Measurements from ENCODE around the gene APBA2. TPM values are rescaled to one million over a fixed set of nuclear protein-coding genes. Genes with fewer than 3 reads are reported as not detected.

Gene APBA2
- total RNA-seq, 1 donor from 2014 or later, result 41.0 TPM

DNA sequence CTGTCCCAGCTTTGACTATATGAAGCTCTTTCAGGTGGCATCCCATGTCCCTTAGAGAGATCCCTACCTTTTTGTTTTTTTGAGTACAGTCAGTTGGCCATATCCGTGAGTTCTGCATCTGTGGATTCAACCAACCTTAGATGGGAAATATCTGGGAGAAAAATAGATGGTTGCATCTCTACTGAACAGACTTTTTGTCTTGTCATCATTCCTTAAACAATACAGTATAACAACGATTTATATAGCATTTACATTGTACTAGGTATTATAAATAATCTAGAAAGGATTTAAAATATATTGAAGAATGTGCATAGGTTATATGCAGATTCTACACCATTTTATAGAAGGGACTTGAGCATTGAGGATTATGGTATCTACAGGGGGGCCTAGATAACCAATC, 65.1 kb downstream of the APBA2 start:
- no peaks in the 10 kb centered on the region for H3K36me3 Mint-ChIP-seq (ENCODE audit: insufficient read depth)

DNA sequence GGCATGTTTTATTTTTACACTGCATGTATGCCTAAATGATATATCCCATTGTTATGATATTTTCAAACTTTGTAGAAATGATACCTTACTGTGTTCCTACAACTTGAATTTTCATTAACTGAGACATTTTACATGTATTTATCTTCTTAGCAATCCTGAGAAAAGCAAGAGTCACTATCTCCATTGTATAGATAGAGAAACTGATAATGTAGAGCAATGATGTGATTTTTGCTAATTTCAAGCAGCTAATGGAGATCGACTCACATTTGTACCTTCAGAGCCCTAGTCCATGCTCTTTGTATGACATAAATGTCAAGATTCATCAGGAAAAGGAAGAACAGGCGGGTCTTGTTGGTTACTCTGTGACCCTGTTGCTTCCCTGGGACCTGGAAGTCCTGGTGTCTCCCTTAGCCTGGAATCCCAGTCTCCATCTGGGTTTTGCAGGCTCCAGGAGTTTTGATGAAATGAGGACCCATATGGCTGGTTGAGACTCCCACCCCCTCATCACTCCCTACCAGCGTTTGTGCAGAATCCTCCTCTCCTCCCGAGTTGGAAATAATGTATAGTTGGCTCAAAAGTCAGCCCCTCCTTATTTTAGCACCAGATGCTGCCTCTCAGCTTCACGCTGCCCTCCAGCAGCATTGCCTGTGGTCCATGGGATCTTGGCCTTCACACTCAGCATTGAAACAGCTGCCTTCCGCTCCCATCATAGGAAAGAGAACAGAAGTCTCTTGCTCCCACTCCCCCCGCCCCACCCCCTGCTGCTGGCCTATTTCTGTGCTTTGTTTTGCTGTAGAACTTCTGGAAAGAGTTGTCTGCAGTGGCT, 67.1 kb downstream of the APBA2 start:
- Mint-ChIP-seq H3K4me3 (ENCODE audit: low read depth) (no peak overlapping the region), H3K27me3 (no peaks in the 10 kb centered on the region), H3K36me3 (ENCODE audit: insufficient read depth) (peaks cover 1% of the 10 kb centered on the region), H3K4me1 (ENCODE audit: low read depth) (peaks cover 11% of the 10 kb centered on the region), H3K9me3 (ENCODE audit: low read depth) (no peaks in the 10 kb centered on the region), H3K27ac (no peak overlapping the region)
- TF ChIP-seq, protein P1, sequence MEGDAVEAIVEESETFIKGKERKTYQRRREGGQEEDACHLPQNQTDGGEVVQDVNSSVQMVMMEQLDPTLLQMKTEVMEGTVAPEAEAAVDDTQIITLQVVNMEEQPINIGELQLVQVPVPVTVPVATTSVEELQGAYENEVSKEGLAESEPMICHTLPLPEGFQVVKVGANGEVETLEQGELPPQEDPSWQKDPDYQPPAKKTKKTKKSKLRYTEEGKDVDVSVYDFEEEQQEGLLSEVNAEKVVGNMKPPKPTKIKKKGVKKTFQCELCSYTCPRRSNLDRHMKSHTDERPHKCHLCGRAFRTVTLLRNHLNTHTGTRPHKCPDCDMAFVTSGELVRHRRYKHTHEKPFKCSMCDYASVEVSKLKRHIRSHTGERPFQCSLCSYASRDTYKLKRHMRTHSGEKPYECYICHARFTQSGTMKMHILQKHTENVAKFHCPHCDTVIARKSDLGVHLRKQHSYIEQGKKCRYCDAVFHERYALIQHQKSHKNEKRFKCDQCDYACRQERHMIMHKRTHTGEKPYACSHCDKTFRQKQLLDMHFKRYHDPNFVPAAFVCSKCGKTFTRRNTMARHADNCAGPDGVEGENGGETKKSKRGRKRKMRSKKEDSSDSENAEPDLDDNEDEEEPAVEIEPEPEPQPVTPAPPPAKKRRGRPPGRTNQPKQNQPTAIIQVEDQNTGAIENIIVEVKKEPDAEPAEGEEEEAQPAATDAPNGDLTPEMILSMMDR (IDR thresholded peaks at IDR 0.05; ENCODE audit: unreplicated experiment), result no peak
- DNase-seq (ENCODE audit: low spot score, unreplicated experiment), result no peak

More for the DNA sequence above, 65.1 kb downstream of the APBA2 start:
- Mint-ChIP-seq H3K4me3 (ENCODE audit: low read depth) (no peak overlapping the region), H3K9me3 (ENCODE audit: low read depth) (no peaks in the 10 kb centered on the region), H3K27ac (no peak overlapping the region), H3K4me1 (ENCODE audit: low read depth) (peaks cover 11% of the 10 kb centered on the region), H3K27me3 (no peaks in the 10 kb centered on the region)
- DNase-seq (ENCODE audit: low spot score, unreplicated experiment), result no peak
- TF ChIP-seq, protein P1 (IDR thresholded peaks at IDR 0.05; ENCODE audit: unreplicated experiment), result no peak

DNA sequence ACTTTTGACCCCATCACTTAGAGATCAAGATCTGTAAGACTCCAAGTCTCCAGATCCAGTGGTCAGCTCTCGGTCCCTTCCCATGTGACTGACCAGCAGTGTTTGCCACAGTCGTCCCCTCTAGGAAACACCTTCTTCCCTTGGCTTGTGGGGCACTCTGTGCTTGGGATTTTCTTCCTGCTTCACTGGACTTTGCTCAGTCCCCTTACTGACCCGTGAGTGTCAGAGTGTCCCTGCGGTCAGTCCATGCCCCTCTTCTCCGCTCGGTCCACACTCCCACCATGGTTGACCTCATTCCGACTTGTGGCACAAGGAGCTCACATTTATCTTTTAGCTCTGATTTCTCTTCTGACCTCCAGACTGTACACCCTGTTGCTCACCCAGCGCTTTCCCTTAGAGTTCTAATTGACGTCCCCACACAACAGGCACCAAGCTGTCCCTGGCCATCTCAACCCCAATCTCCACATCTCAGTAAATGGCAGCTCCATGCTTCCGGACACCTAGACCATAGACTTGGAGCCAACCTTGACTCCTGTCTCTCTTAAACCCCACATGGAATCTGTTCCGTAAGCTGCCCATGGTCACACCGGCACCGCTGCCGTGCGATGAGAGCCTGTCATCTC, 67.9 kb downstream of the APBA2 start:
- DNase-seq (ENCODE audit: low spot score, unreplicated experiment), result no peak
- Mint-ChIP-seq H3K4me3 (ENCODE audit: low read depth) (no peak overlapping the region), H3K9me3 (ENCODE audit: low read depth) (no peaks in the 10 kb centered on the region), H3K27me3 (no peaks in the 10 kb centered on the region), H3K36me3 (ENCODE audit: insufficient read depth) (peaks cover 1% of the 10 kb centered on the region), H3K27ac (no peak overlapping the region), H3K4me1 (ENCODE audit: low read depth) (peaks cover 15% of the 10 kb centered on the region)
- TF ChIP-seq, protein P1 (IDR thresholded peaks at IDR 0.05; ENCODE audit: unreplicated experiment), result no peak

DNA sequence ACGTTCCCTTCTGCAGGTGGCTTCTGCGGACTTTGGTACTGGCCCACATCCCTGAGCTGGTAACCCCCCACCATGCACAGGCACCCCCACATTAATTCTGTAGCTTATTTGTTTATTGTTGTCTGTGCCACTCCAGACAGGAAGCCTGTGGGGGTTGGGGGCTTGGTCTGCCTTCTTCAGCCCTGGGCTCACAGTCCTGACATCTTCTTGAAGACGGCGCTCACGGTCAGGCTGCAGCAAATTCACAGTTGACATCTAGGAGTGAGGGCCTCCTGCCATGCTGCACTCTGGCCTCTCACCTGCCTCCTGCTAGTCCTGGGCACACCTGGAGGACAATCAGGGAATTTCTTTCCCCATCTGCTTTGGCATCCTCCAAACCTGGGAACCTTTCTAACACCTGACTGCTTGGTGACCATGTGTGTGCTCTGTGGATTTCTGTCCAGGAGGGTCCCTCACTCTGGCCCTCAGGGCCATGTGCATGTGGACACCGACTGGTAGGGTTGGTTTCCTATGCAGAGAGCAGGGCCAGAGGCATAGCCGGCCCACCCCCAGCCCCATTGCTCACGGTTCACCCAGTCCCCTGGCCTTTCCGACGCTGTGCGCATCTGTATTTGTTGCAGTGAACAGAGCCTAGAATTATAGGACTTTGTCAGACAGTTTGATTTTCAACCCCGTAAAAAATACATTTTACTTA, 68.8 kb downstream of the APBA2 start:
- TF ChIP-seq, protein P1 (IDR thresholded peaks at IDR 0.05; ENCODE audit: unreplicated experiment), result no peak
- H3K36me3 Mint-ChIP-seq (ENCODE audit: insufficient read depth), result peaks cover 1% of the 10 kb centered on the region
- H3K27me3 Mint-ChIP-seq, result no peaks in the 10 kb centered on the region
- no peak overlapping the region for H3K4me3 Mint-ChIP-seq (ENCODE audit: low read depth)
- no peak overlapping the region for H3K27ac Mint-ChIP-seq
- H3K9me3 Mint-ChIP-seq (ENCODE audit: low read depth), result no peaks in the 10 kb centered on the region
- H3K4me1 Mint-ChIP-seq (ENCODE audit: low read depth), result peaks cover 11% of the 10 kb centered on the region
- DNase-seq (ENCODE audit: low spot score, unreplicated experiment), result no peak

All from progenitor cell of endocrine pancreas (in vitro differentiated cells).